VCaP (cell line): ENCODE measurements around the gene RNU1-4.
"Not testable (repeated sequence)": the region's sequence is repeated elsewhere in the genome, so short reads cannot be mapped to it uniquely, and the experiment has no call there.

Source experiments
- H3K27ac ChIP-seq: fragments of 450-650 bp; 2 replicates; pipeline ENCODE4 v1.5.1; 2017
- CTCF ChIP-seq: fragments of 450-650 bp; conservative IDR thresholded peaks from 2 replicates; pipeline ENCODE4 v1.5.1; 2017; ENCODE audit warnings: mild to moderate bottlenecking, moderate library complexity

Gene RNU1-4

GRCh38 chr1:16727190-16728111, 12.9 kb upstream of the RNU1-4 start:
- no peak for TF ChIP-seq CTCF

GRCh38 chr1:16728243-16728949, 11.9 kb upstream of the RNU1-4 start:
- H3K27ac ChIP-seq, result not testable (repeated sequence)

More at GRCh38 chr1:16727190-16728111, 12.9 kb upstream of the RNU1-4 start:
- no peak overlapping the region for H3K27ac ChIP-seq

- H3K27ac ChIP-seq, result not testable (repeated sequence)
These were observed 7.9 kb upstream of the RNU1-4 start for GRCh38 chr1:16732254-16732896.

GRCh38 chr1:16741230-16741629, 914 bp downstream of the RNU1-4 start:
- H3K27ac ChIP-seq, result not testable (repeated sequence)

GRCh38 chr1:16747660-16748059, 7.3 kb downstream of the RNU1-4 start:
- H3K27ac ChIP-seq, result not testable (repeated sequence)

- not testable (repeated sequence) for H3K27ac ChIP-seq
These were observed 8.4 kb downstream of the RNU1-4 start for GRCh38 chr1:16748710-16749109.

GRCh38 chr1:16749910-16750888, 9.9 kb downstream of the RNU1-4 start:
- H3K27ac ChIP-seq, result not testable (repeated sequence)

GRCh38 chr1:16752770-16753169, 12.5 kb downstream of the RNU1-4 start:
- H3K27ac ChIP-seq, result not testable (repeated sequence)

GRCh38 chr1:16755385-16755784, 15.1 kb downstream of the RNU1-4 start:
- not testable (repeated sequence) for H3K27ac ChIP-seq

GRCh38 chr1:16755932-16756331, 15.6 kb downstream of the RNU1-4 start:
- H3K27ac ChIP-seq, result not testable (repeated sequence)

GRCh38 chr1:16757574-16757973, 17.3 kb downstream of the RNU1-4 start:
- H3K27ac ChIP-seq, result not testable (repeated sequence)

GRCh38 chr1:16758060-16758459, 17.7 kb downstream of the RNU1-4 start:
- H3K27ac ChIP-seq, result not testable (repeated sequence)

GRCh38 chr1:16759041-16759493, 18.8 kb downstream of the RNU1-4 start:
- H3K27ac ChIP-seq, result not testable (repeated sequence)

GRCh38 chr1:16759650-16760455, 19.5 kb downstream of the RNU1-4 start:
- H3K27ac ChIP-seq, result not testable (repeated sequence)

GRCh38 chr1:16760456-16760765, 20.1 kb downstream of the RNU1-4 start:
- not testable (repeated sequence) for H3K27ac ChIP-seq

- H3K27ac ChIP-seq, result not testable (repeated sequence)
These were observed 20.5 kb downstream of the RNU1-4 start for GRCh38 chr1:16760801-16761200.

GRCh38 chr1:16764248-16764819, 24.0 kb downstream of the RNU1-4 start:
- H3K27ac ChIP-seq, result peak overlapping the region; percentile 81
